Activated CD4-positive, alpha-beta T cell treated with anti-CD3 and anti-CD28 coated beads, Interleukin-2, amount 50 U/mL, for 16 hours (primary cell): ENCODE data around the gene PLXNA4.

Experiments used
- DNase-seq: peaks from one replicate; pipeline ENCODE4 v3.0.0-alpha.2; 2020

PLXNA4 gene

GRCh38 chr7:132095111-132095765, 481.0 kb downstream of the PLXNA4 start:
- no peak for DNase-seq

DNA sequence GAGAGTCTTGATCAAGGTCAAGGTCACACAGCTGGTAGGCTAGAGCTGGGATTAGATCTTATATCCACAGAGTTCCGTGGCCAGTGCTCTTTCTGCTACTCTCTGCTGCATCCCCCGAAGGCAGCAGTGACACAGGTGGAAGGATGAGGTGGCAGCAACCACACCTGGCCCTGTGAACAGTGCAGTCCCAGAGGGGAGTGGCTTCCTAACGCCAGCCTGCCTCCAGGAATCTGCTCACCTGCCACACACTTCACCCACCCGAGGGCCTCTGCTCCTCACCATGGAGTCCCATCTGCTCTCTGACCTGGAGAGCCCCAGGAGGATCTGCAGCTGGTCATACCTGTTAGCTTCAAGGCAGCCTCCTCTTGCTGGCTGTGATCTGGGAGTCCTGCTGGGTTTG, 484.2 kb downstream of the PLXNA4 start:
- DNase-seq = no peak

GRCh38 chr7:132091706-132092105, 484.6 kb downstream of the PLXNA4 start:
- no peak for DNase-seq

GRCh38 chr7:132090444-132090843, 485.8 kb downstream of the PLXNA4 start:
- DNase-seq = no peak

- no peak for DNase-seq
Measured at GRCh38 chr7:132089356-132089755, 486.9 kb downstream of the PLXNA4 start.

DNA sequence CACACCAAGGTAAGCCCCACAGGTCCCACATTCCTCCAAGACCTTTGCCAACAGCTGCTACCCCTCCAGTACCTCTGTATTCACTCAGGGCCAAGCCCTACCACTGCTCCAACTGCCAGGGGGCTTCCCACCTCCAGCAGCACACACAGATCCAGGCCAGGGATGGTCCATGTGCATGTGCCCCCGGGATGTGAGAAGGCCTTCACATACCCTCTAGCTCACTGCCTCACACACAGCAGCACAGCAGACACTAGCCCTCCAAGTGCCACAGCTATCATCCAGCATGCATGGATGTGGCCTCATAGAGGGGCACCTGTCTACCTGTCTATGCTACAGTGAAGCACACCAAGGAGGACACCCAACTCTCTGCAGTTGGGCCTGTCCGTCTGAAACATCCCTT, 488.8 kb downstream of the PLXNA4 start:
- no peak for DNase-seq

DNA sequence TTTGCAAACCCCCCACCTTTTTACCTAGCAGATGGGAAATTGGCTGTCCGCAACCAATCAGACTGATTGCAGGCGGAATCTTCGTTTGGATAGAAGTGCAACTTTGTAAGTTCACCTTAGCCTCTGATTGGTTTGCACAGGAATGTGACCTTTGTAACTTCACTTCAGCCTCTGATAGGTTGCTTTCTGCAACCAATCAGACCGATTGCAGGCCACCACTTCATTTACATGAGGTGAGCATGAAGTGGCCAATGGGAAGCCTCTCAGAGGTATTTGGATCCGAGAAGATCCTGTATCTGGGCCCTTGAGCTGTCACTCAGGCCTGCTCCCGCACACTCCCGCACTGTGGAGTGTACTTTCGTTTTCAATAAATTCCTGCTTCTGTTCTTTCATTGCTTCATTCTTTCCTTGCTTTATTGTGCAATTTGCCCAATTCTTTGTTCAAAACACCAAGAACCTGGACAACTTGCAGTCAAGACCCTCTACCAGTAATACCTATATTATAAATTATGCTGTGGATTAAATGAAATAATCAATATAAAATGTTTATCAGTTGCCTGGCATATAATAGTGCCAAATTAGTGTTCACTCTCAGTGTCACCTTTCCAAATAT, 491.4 kb downstream of the PLXNA4 start:
- DNase-seq = no peak

- no peak for DNase-seq
Measured at GRCh38 chr7:132083537-132084123, 492.6 kb downstream of the PLXNA4 start.

DNA sequence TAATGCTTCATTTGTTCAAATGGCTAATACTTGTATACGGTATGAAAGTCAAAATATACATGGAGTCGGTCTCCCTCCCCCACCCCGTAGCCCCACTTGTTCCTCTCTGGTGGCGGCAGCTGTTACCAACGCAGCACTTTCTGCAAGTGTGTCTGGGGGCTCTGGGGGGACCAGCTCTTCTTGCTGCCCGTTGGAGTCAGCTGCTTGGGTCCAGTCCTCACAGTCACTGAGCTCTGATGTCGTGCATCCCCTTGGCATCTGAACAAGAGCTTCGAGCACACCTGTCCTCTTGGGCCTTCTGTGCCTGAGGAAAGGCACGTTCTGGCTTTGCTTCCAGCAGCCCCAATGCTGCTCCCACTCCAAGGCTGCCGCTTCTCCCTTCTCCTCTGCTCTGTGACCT, 493.1 kb downstream of the PLXNA4 start:
- no peak for DNase-seq

GRCh38 chr7:132082394-132082793, 493.9 kb downstream of the PLXNA4 start:
- DNase-seq = no peak

- no peak for DNase-seq
Measured at GRCh38 chr7:132081686-132082085, 494.6 kb downstream of the PLXNA4 start.

DNA sequence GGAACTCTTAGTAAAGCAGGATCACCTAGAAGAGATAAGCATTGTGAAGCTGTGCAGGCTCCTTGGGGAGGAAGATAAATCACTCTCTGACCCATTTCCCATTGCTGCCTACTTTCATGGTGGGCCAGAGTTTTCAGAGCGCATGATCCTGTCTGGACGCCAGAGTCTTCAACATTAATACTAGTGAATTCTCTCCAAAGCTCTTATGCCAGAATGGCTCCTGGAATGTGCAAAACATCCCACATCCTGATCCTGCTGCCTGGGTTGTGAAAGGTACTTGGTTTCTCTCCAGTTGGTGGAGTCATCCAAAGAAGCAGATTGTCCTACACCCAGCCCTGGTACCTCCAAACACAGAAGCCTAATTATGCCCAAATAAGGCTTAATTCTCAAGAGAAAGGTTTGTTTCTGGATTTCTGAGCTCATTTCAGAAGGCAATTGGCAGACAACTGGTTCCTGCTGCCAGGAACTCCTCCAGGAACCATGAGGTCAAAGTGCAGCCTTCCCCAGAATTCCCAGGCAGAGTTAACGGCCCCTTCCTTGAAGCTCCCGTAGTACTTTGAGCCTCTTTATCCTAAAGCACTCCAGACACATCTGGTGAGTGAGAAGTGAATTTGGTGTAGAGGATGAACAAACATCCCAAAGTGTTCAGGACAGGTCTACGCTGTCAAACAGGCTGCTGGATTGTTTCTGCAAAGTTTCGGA, 495.2 kb downstream of the PLXNA4 start:
- no peak for DNase-seq

GRCh38 chr7:132080467-132080866, 495.8 kb downstream of the PLXNA4 start:
- DNase-seq = no peak

DNA sequence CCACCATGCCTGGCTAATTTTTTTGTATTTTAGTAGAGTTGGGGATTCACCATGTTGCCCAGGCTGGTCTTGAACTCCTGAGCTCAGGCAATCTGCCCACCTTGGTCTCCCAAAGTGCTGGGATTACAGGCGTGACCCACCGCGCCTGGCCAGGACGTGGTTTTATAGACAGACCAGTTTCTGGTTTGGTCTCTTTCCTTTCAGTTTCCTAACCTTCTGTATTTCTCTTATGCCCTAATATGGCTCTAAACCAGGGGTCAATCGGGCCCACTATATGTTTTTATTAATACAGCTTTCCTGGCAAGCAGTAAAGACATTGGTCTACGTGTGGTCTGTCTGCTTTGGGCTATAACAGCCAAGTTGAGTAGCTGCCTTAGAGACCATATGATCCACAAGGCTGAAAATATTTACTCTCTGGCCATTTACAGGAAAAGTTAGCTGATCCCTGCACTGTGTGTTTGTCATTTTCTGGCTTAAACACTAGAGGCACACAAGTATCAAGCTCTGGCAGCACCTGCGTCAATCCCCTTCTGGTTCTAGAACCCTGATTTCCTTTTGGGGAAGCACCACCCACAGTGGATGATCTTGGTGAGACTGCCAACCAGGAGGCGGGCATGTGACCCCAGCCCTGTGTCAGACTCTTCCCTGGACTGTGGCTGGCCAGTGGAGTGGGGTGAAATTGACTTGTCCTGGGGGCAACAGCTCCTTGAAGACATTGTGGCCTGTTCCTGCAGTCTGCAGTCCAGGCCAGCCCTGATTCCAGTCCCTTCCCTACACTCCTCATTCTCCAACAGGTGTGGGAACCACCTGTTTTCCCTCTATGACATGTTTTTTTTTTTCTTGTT, 497.2 kb downstream of the PLXNA4 start:
- DNase-seq = no peak

DNA sequence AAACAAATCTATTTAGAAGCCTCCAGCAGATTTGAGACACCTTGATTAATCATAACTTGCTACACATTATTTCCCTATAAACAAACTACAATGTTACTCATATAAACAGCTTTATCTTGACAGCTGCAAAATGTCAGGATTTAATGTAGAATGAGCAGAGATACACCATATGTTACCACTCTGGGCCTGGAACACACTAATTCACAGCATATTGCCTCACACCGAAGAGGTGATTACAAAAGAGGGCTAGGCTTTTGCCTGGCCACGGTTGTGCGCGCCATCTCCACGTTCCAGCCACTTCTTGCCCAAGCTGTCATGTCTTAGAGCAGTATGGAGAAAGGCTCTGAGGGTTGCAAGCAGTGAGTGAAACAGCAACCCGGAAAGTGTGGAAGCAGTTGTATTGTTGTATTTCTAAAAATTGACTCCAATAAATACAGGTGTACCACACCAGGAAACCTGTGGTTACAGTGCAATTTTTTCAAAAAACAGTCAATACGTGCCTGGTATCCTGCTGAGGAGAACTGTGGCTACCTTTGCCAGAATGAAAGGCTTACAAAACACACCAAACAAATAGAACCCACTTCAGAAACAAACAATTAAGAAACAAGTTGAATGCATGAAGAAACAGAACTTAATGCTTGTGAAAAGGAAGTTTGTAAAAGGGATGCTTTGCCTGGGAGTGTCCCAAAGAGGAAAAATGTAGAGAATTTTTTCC, 498.1 kb downstream of the PLXNA4 start:
- DNase-seq = no peak

GRCh38 chr7:132076301-132077035, 499.8 kb downstream of the PLXNA4 start:
- DNase-seq = no peak

GRCh38 chr7:132075515-132075914, 500.8 kb downstream of the PLXNA4 start:
- no peak for DNase-seq

- no peak for DNase-seq
Measured at GRCh38 chr7:132073920-132074589, 502.2 kb downstream of the PLXNA4 start.
